Stimulated activated CD4-positive, alpha-beta T cell treated with anti-CD3 and anti-CD28 coated beads, Interleukin-4, amount 100 ng/mL, for 24 hours (primary cell): ENCODE data around the gene SYNPO2.
"Not testable (repeated sequence)": the region's sequence is repeated elsewhere in the genome, so short reads cannot be mapped to it uniquely, and the experiment has no call there.

Experiments
- DNase-seq: peaks from one replicate; pipeline ENCODE4 v3.0.0-alpha.2; 2020

SYNPO2 gene

DNA sequence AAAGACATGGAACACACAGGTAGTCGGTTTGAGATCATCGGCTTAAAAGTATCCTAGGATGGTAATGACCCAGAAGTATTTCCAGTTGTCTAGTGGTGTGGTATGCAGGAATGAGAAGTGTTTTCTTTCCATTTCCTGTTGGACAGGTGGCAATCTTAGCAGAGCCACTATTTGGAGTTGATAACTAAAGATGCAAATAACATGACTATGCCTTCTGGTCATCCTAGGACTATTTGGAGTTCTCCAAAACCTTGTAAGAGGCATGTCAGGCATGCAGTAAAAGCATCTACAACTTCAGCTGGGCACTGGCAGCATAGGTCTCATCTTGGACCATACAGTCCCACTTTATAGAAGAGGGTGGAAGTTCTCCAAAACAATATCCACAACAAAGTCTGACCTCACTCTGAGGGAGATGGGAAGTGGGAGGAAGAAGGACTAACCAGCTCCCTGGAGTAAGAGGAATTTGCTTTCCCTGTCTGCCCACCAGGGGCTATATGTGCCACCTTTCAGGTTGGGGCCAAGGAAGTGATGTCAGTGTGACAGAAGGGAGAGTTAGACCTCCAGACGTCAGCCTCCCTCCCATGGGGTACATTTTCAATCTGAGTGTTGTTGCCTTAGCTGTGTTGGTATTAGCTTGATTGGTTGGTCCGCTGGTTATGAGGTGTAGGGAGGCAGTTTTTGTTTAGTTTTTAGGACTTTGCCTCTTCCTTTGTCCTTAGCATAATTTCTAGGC is 145.8 kb downstream of the SYNPO2 start:
- no peak for DNase-seq

DNA sequence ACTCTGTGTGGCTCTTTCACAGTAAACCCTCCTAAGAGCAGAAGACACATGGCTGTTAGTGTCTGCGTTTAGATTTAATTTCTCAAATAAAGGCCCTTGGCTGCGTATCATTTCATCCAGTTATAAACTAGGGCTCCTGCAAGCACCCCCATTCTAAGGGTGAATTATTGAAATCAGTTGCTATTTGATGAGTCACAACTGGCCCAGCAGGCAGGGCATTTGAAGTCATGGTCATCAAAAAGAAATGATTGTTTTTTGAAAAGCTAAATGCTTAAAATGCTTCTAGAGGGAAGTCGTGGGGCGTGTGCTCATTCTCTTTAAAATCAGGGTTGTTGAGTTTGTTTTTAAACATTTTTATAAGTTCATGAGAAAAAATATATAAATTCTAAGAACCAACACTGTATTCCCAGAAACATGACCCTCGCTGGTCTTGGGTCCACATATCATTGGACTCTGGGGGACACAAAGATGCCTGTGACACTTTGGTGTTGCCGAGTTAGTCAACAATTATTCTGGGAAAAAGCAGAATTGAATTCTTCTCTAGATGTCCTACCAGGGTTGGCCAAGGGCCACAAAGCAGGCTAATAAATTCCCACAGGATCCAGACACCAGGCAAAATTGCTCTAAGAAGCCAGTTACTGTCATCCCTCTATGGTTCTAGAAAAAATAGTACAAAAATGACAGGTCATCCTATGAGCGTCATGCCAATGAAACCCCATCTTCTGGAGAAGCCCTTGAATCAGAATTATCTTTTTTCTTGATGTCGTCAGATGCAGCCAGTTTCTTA is 147.5 kb downstream of the SYNPO2 start:
- DNase-seq = no peak

DNA sequence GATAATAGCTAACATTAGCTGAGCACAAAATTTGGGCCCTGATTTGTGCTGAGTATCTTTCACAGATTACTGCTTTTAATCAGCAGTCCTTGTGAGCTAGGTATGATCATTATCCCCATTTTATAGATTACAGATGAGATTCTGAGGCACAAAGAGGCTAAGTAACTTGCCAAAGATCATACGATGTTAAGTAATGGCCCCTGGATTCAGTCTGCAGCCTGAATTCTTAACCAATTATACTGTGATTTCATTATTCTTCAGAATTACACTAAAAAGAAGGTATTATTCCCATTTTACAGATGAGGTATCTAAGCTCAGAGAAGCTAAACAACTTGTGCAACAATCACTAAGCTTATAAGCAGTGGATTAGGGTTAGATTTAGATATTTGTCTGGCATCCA is 149.1 kb downstream of the SYNPO2 start:
- no peak for DNase-seq

GRCh38 chr4:119038116-119038841 is 149.6 kb downstream of the SYNPO2 start:
- no peak for DNase-seq

GRCh38 chr4:119039160-119039559 is 150.5 kb downstream of the SYNPO2 start:
- no peak for DNase-seq

GRCh38 chr4:119039779-119040178 is 151.1 kb downstream of the SYNPO2 start:
- DNase-seq = no peak

GRCh38 chr4:119040261-119040660 is 151.6 kb downstream of the SYNPO2 start:
- DNase-seq = no peak

- DNase-seq = no peak
Observed at GRCh38 chr4:119040694-119041185, 152.1 kb downstream of the SYNPO2 start.

- DNase-seq = no peak
Observed at GRCh38 chr4:119041396-119041795, 152.7 kb downstream of the SYNPO2 start.

DNA sequence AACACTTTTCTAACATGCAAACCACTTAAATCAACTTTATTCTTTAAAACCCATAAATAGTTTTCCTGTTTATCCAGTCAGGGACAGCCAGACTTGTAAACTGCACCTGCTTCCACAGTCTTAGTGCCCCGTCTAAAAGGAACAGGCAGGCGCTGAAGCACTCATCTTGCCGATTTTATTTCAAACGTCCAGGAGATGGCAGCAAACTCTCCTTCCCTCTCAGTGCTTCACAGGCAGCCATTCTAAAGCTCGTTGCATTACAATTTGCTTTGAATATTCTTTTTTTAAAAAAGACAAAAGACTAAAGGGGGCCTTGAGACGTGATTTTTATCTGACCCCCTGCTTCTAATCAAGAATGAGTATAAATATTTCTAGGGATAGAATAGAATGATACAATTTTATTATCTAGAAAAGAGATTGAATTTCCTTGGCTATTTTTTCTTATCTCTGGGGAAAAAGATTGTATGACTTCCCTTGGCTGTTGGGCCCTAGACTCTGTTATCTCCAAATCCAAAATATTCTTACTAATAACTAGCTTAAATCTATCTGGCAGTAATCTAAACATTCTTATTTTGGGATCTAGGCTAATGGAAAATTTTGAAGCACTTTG is 153.4 kb downstream of the SYNPO2 start:
- peak; percentile 60 for DNase-seq

DNA sequence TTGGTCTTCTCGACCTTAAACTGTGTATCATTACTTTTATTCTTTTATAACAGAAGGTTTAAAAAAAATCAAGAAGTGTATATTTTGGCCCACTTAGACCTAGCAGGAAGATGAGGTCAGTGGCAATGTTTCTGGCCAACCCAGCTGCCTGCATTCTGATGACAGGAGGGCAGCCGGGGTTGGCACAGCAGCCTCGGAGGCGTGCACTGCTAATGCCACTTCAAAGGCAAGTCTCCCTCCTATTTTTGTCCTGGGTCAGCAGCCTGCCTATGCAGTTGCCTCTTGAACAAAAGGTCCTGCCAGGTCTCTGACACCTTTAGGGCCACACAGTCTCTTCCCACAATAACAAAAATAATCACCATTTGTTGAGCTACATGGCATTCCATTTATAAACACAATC is 157.6 kb downstream of the SYNPO2 start:
- no peak for DNase-seq

DNA sequence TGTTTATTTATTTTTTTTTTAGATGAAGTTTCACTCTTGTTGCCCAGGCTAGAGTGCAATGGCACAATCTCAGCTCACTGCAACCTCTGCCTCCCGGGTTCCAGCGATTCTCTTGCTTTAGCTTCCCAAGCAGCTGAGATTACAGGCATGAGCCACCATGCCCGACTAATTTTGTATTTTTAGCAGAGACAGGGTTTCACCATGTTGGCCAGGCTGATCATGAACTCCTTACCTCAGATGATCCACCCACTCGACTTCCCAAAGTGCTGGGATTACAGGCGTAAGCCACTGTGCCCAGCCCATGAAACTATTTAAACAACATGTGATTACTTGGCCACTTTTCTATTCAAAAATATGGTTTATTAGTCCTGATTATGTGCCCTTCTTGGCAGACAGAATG is 158.4 kb downstream of the SYNPO2 start:
- not testable (repeated sequence) for DNase-seq

- DNase-seq = no peak
Observed at GRCh38 chr4:119048446-119048845, 159.8 kb downstream of the SYNPO2 start.

GRCh38 chr4:119049342-119049741 is 160.7 kb downstream of the SYNPO2 start:
- DNase-seq = no peak

GRCh38 chr4:119050527-119051090 is 162.0 kb downstream of the SYNPO2 start:
- no peak for DNase-seq

DNA sequence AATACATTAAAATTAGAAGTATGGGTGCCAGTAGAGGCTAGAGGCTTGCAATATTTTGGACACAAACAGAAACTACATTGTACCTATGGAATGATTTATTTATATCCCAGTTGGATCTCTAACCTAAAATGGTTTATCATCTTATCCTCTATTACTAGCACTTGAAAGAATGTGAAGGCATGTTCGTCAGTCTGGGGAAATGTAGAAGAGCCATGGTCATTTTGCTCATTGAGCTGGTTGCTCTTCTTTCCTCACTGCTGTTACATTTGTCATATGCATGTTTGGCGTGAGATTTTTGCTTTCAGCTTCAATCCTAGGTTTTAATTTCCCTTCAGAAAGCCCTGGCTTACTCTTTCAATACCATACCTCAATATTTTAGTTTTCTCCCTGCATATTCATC is 164.6 kb downstream of the SYNPO2 start:
- DNase-seq = no peak

GRCh38 chr4:119053997-119054396 is 165.3 kb downstream of the SYNPO2 start:
- DNase-seq = no peak

DNA sequence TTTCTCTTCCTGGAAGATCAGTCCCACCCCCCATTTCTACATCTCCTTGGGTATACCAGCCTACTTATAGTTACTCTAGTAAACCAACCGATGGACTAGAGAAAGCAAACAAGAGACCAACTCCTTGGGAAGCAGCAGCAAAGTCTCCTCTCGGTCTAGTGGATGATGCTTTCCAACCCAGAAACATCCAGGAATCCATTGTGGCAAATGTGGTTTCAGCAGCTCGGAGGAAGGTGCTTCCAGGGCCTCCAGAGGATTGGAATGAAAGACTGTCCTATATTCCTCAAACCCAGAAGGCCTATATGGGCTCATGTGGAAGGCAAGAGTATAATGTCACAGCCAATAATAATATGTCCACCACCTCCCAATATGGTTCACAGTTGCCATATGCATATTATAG is 168.8 kb downstream of the SYNPO2 start:
- no peak for DNase-seq

GRCh38 chr4:119059221-119059620 is 170.6 kb downstream of the SYNPO2 start:
- no peak for DNase-seq

DNA sequence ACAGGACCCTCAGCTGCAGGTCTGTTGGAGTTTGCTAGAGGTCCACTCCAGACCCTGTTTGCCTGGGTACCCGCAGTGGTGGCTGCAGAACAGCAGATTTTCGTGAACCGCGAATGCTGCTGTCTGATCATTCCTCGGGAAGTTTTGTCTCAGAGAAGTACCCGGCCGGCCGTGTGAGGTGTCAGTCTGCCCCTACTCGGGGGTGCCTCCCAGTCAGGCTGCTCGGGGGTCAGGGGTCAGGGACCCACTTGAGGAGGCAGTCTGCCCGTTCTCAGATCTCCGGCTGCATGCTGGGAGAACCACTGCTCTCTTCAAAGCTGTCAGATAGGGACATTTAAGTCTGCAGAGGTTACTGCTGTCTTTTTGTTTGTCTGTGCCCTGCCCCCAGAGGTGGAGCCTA is 178.5 kb downstream of the SYNPO2 start:
- DNase-seq = not testable (repeated sequence)

DNA sequence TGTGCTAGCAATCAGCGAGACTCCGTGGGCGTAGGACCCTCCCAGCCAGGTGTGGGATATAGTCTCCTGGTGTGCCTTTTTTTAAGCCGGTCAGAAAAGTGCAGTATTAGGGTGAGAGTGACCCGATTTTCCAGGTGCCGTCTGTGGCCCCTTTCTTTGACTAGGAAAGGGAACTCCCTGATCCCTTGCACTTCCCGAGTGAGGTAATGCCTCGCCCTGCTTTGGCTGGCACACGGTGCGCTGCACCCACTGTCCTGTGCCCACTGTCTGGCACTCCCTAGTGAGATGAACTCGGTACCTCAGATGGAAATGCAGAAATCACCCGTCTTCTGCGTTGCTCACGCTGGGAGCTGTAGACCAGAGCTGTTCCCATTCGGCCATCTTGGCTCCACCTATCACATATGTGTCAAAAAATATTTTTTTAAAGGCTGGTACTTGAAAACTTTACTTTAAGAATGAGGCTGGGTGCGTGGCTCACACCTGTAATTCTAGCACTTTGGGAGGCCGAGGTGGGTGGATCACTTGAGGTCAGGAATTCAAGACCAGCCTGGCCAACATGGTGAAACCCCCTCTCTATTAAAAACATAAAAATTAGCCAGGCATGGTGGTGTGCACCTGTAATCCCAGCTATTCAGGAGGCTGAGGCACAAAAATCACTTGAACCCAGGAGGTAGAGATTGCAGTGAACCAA is 179.2 kb downstream of the SYNPO2 start:
- DNase-seq = not testable (repeated sequence)

DNA sequence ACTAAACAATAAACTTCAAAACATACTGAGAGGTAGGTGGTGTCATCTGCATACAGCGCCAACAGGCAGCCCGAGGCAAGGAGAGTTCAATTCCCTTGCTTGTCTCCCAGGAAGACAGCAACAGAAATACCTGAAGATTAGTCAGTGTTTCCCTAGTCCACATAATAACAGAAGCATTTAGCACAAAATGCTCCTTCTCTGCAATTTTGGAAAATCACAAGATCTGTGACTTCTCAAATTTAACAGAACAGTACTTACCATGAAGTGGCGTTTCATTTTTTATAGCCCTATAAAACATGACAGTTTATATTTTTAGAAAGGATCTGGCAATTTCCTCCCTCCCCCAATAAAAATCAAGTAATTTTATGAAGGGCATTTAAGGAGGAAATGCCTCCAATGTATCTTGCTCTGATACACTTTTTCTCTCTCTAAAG is 179.9 kb downstream of the SYNPO2 start:
- no peak for DNase-seq
